H9 (cell line): ENCODE results near the gene PLA2G10. TPM values are rescaled to one million over a fixed set of nuclear protein-coding genes. Genes with fewer than 3 reads are reported as not detected.

ENCODE experiments used
- DNase-seq: peaks from one replicate; pipeline ENCODE4 v3.0.0-alpha.2; 2017
- H2AFZ ChIP-seq: one replicate; pipeline ENCODE4 v1.6.1; 2013; ENCODE audit warnings: mild to moderate bottlenecking, low read length, control low read depth, moderate library complexity
- H2AK5ac ChIP-seq: 2 replicates; pipeline ENCODE4 v1.6.1; 2013; ENCODE audit warnings: low read length, control low read depth, mixed read lengths; ENCODE audit not compliant: insufficient read length
- H2BK120ac ChIP-seq: one replicate; pipeline ENCODE4 v1.6.1; 2013; ENCODE audit warnings: low read depth, mild to moderate bottlenecking, low read length, control low read depth, inconsistent platforms; ENCODE audit not compliant: poor library complexity, severe bottlenecking
- H2BK12ac ChIP-seq: 2 replicates; pipeline ENCODE4 v1.6.1; 2013; ENCODE audit warnings: low read length, control low read depth, mixed read lengths, low read depth; ENCODE audit not compliant: insufficient read length
- H2BK15ac ChIP-seq: 2 replicates; pipeline ENCODE4 v1.6.1; 2013; ENCODE audit warnings: low read depth, low read length, control low read depth
- H2BK20ac ChIP-seq: one replicate; pipeline ENCODE4 v1.6.1; 2013; ENCODE audit warnings: low read depth, mild to moderate bottlenecking, low read length, control low read depth, inconsistent platforms; ENCODE audit not compliant: poor library complexity, severe bottlenecking
- H2BK5ac ChIP-seq: 2 replicates; pipeline ENCODE4 v1.6.1; 2013; ENCODE audit warnings: low read length, control low read depth, mixed read lengths; ENCODE audit not compliant: insufficient read length
- H3K14ac ChIP-seq: 2 replicates; pipeline ENCODE4 v1.6.1; 2013; ENCODE audit warnings: low read length, control low read depth; ENCODE audit not compliant: insufficient read depth
- H3K18ac ChIP-seq: 2 replicates; pipeline ENCODE4 v1.6.1; 2013; ENCODE audit warnings: low read depth, mild to moderate bottlenecking, mixed read lengths, low read length, control low read depth; ENCODE audit not compliant: insufficient read length
- H3K23ac ChIP-seq: 2 replicates; pipeline ENCODE4 v1.6.1; 2013; ENCODE audit warnings: low read length, control low read depth, mixed read lengths, low read depth; ENCODE audit not compliant: insufficient read length
- H3K23me2 ChIP-seq: 2 replicates; pipeline ENCODE4 v1.6.1; 2013; ENCODE audit warnings: low read depth, mild to moderate bottlenecking, mixed read lengths, low read length, control low read depth; ENCODE audit not compliant: insufficient read length, poor library complexity, severe bottlenecking
- H3K27ac ChIP-seq: 2 replicates; pipeline ENCODE4 v1.5.1; 2013; ENCODE audit warnings: low read length, control low read depth, mixed read lengths, low read depth; ENCODE audit not compliant: insufficient read length
- H3K27me3 ChIP-seq: 2 replicates; pipeline ENCODE4 v1.6.1; 2013; ENCODE audit warnings: low read length, control low read depth, inconsistent platforms; ENCODE audit not compliant: insufficient read depth
- H3K4ac ChIP-seq: 2 replicates; pipeline ENCODE4 v1.6.1; 2013; ENCODE audit warnings: low read depth, mild to moderate bottlenecking, control low read depth, inconsistent platforms, low read length, moderate library complexity
- H3K4me1 ChIP-seq: 2 replicates; pipeline ENCODE4 v1.6.1; 2013; ENCODE audit warnings: low read length, control low read depth, inconsistent platforms; ENCODE audit not compliant: insufficient read depth
- H3K4me2 ChIP-seq: 2 replicates; pipeline ENCODE4 v1.6.1; 2013; ENCODE audit warnings: low read length, control low read depth, mixed read lengths; ENCODE audit not compliant: insufficient read length, insufficient read depth
- H3K56ac ChIP-seq: 2 replicates; pipeline ENCODE4 v1.6.1; 2013; ENCODE audit warnings: low read depth, mild to moderate bottlenecking, mixed read lengths, low read length, control low read depth; ENCODE audit not compliant: insufficient read length
- H3K79me1 ChIP-seq: 2 replicates; pipeline ENCODE4 v1.6.1; 2013; ENCODE audit warnings: low read depth, mild to moderate bottlenecking, moderate library complexity, low read length, control low read depth, inconsistent platforms; ENCODE audit not compliant: insufficient read depth, poor library complexity, severe bottlenecking
- H3K79me2 ChIP-seq: 2 replicates; pipeline ENCODE4 v1.6.1; 2013; ENCODE audit warnings: low read length, control low read depth, inconsistent platforms; ENCODE audit not compliant: insufficient read depth
- H3K9ac ChIP-seq: 2 replicates; pipeline ENCODE4 v1.6.1; 2013; ENCODE audit warnings: low read length, control low read depth, mixed read lengths; ENCODE audit not compliant: insufficient read length; ENCODE audit errors: extremely low read depth
- H3K9me3 ChIP-seq: one replicate; pipeline ENCODE4 v1.6.1; 2013; ENCODE audit warnings: low read depth, low read length, inconsistent platforms; ENCODE audit not compliant: control insufficient read depth
- H3T11ph ChIP-seq: one replicate; pipeline ENCODE4 v1.6.1; 2013; ENCODE audit warnings: mild to moderate bottlenecking, low read length, control low read depth, inconsistent platforms
- H4K20me1 ChIP-seq: one replicate; pipeline ENCODE4 v1.6.1; 2013; ENCODE audit not compliant: control insufficient read depth, insufficient read length, insufficient read depth
- H4K5ac ChIP-seq: 2 replicates; pipeline ENCODE4 v1.6.1; 2013; ENCODE audit warnings: low read depth, mild to moderate bottlenecking, mixed read lengths, low read length, control low read depth; ENCODE audit not compliant: insufficient read length
- H4K8ac ChIP-seq: replicated peaks from 2 replicates; pipeline ENCODE4 v1.6.1; 2013; ENCODE audit warnings: low read length, control low read depth, mixed read lengths, low read depth; ENCODE audit not compliant: insufficient read length
- H4K91ac ChIP-seq: 2 replicates; pipeline ENCODE4 v1.6.1; 2013; ENCODE audit warnings: low read depth, mild to moderate bottlenecking, moderate library complexity, mixed read lengths, low read length, control low read depth; ENCODE audit not compliant: insufficient read length
- H3K27ac Mint-ChIP-seq, 3 experiments: 2 replicates in 2 of 3; 3 replicates in 1 of 3; pipeline ENCODE4 v1.8.0; 2020 to 2021; ENCODE audit warnings: mixed read lengths in 3 of 3, mild to moderate bottlenecking in 1 of 3, moderate library complexity in 1 of 3
- H3K27me3 Mint-ChIP-seq: 2 replicates; pipeline ENCODE4 v1.8.0; 2021; ENCODE audit warnings: low read depth, mild to moderate bottlenecking, moderate library complexity, mixed read lengths
- H3K36me3 Mint-ChIP-seq, 3 experiments: 2 replicates in 2 of 3; 3 replicates in 1 of 3; pipeline ENCODE4 v1.8.0; 2020 to 2021; ENCODE audit warnings: low read depth in 3 of 3, mixed read lengths in 3 of 3; ENCODE audit not compliant: insufficient read depth in 1 of 3
- H3K4me1 Mint-ChIP-seq, 2 experiments: 2 replicates each; pipeline ENCODE4 v1.8.0; 2020; ENCODE audit warnings: mixed read lengths in 2 of 2
- H3K4me3 Mint-ChIP-seq, 2 experiments: 2 replicates in 1 of 2; 3 replicates in 1 of 2; pipeline ENCODE4 v1.8.0; 2020 to 2021; ENCODE audit warnings: mild to moderate bottlenecking in 2 of 2, mixed read lengths in 2 of 2, moderate library complexity in 1 of 2
- H3K9me3 Mint-ChIP-seq, 2 experiments: 2 replicates in 1 of 2; 3 replicates in 1 of 2; pipeline ENCODE4 v1.8.0; 2020; ENCODE audit warnings: mild to moderate bottlenecking in 2 of 2, mixed read lengths in 2 of 2, moderate library complexity in 1 of 2
- WGBS: extraction: QIAGEN DNeasy Blood & Tissue Kit; methylation state at CpG from one replicate; pipeline ENCODE4 v1.1.7; 2013; ENCODE audit warnings: missing lambda C conversion rate, low lambda C conversion rate, mixed read lengths; ENCODE audit not compliant: insufficient read length; ENCODE audit errors: extremely low coverage; 5-methylcytosine and 5-hydroxymethylcytosine counted together
- total RNA-seq: library from RNA; stranded (reverse); gene quantifications from 2 replicates; pipeline ENCODE4 v1.2.1, GENCODE V29; 2021
- TF ChIP-seq, protein P1 (sequence below): fragments of 200-600 bp; sonication (generic); conservative IDR thresholded peaks from 3 replicates; pipeline ENCODE4 v1.8.0; 2021; ENCODE audit warnings: antibody characterized with exemption, mild to moderate bottlenecking

The PLA2G10 gene
- total RNA-seq, 1 experiment from 2014 or later: 2.2 TPM

DNA sequence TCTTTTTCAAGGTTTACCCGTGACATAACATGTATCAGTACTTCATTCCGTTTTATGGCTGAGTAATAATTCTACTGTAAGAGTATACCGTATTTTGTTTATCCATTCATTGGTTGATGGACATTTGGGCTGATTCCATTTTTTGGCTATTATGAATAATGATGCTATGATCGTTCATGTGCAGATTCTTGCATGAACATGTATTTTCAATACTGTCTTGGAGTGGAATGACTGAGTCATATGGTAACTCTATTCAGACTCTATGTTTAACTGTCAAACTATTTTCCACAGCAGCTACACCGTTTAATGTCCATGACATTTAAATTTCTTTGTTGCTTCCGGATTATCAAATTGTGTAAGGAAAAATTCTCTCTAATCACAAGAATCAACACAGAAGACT, 43.5 kb downstream of the PLA2G10 start:
- no peak overlapping the region for H2BK15ac ChIP-seq
- H2BK20ac ChIP-seq: no peak overlapping the region
- no peak for DNase-seq
- no peaks in the 10 kb centered on the region; a peak in 1 of 5 replicates for H3K9me3 Mint-ChIP-seq
- H3K4me2 ChIP-seq: no peak overlapping the region
- no peak overlapping the region for H3K27ac ChIP-seq
- no peak overlapping the region for H3K4me3 Mint-ChIP-seq
- H3K56ac ChIP-seq: no peak overlapping the region
- H3K9me3 ChIP-seq: no peaks in the 10 kb centered on the region
- H3K18ac ChIP-seq: no peak overlapping the region
- H2AK5ac ChIP-seq: no peak overlapping the region
- WGBS: no CpG with 5 or more reads among the region's 6 CpGs
- no peak overlapping the region for H3T11ph ChIP-seq
- TF ChIP-seq, protein P1, sequence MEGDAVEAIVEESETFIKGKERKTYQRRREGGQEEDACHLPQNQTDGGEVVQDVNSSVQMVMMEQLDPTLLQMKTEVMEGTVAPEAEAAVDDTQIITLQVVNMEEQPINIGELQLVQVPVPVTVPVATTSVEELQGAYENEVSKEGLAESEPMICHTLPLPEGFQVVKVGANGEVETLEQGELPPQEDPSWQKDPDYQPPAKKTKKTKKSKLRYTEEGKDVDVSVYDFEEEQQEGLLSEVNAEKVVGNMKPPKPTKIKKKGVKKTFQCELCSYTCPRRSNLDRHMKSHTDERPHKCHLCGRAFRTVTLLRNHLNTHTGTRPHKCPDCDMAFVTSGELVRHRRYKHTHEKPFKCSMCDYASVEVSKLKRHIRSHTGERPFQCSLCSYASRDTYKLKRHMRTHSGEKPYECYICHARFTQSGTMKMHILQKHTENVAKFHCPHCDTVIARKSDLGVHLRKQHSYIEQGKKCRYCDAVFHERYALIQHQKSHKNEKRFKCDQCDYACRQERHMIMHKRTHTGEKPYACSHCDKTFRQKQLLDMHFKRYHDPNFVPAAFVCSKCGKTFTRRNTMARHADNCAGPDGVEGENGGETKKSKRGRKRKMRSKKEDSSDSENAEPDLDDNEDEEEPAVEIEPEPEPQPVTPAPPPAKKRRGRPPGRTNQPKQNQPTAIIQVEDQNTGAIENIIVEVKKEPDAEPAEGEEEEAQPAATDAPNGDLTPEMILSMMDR: no peak
- no peak overlapping the region for H4K8ac ChIP-seq
- H2BK12ac ChIP-seq: no peak overlapping the region
- no peaks in the 10 kb centered on the region for H3K79me2 ChIP-seq
- no peak overlapping the region for H3K4ac ChIP-seq
- no peak overlapping the region for H4K91ac ChIP-seq
- H3K4me1 ChIP-seq: no peaks in the 10 kb centered on the region
- H3K27me3 Mint-ChIP-seq: no peaks in the 10 kb centered on the region
- H2BK5ac ChIP-seq: no peak overlapping the region
- no peak overlapping the region for H4K5ac ChIP-seq
- peaks cover 33 to 76% (median 69%) of the 10 kb centered on the region in 3 experiments for H3K36me3 Mint-ChIP-seq
- 0 out of 7 replicates have a peak overlapping the region, but pooled peaks of 1 of the 3 experiments have one; percentile 6 for H3K27ac Mint-ChIP-seq
- no peaks in the 10 kb centered on the region for H3K23me2 ChIP-seq
- no peaks in the 10 kb centered on the region for H4K20me1 ChIP-seq
- H2AFZ ChIP-seq: no peak overlapping the region
- H2BK120ac ChIP-seq: no peak overlapping the region
- no peaks in the 10 kb centered on the region for H3K4me1 Mint-ChIP-seq
- H3K14ac ChIP-seq: no peak overlapping the region
- H3K9ac ChIP-seq: no peak overlapping the region
- H3K79me1 ChIP-seq: no peaks in the 10 kb centered on the region
- H3K23ac ChIP-seq: no peak overlapping the region
- H3K27me3 ChIP-seq: no peaks in the 10 kb centered on the region
